H1 (cell line): ENCODE results near the gene PDE1A.

Experiments
- CBX5 ChIP-seq: fragments of 300-800, 300-1000 bp; sonication (generic); IDR thresholded peaks from 2 replicates; pipeline ENCODE4 v1.7.1; 2016; ENCODE audit warnings: antibody characterized with exemption, low read length, low read depth
- POLR2AphosphoS5 ChIP-seq: IDR thresholded peaks from 2 replicates; pipeline ENCODE4 v1.6.1; 2011; ENCODE audit warnings: low read depth, low read length
- RNF2 ChIP-seq: fragments of 200-900, 300-1000 bp; sonication (generic); IDR thresholded peaks from 2 replicates; pipeline ENCODE4 v1.7.1; 2016; ENCODE audit warnings: borderline replicate concordance, low read depth, mild to moderate bottlenecking, antibody characterized with exemption, low read length; ENCODE audit not compliant: poor library complexity, severe bottlenecking; ENCODE audit errors: missing control alignments
- SP4 ChIP-seq: IDR thresholded peaks from 2 replicates; pipeline ENCODE4 v1.6.1; 2012; ENCODE audit warnings: low read length, inconsistent platforms
- TAF1 ChIP-seq: IDR thresholded peaks from 2 replicates; pipeline ENCODE4 v1.6.1; 2011; ENCODE audit warnings: mild to moderate bottlenecking, low read depth, low read length
- TF ChIP-seq, protein P1 (sequence below), 3 experiments: IDR thresholded peaks; 1 replicate in 2 of 3; 2 replicates in 1 of 3; pipeline versions ENCODE4 v1.5.1 to v1.6.1; 2011; ENCODE audit warnings: low read length in 3 of 3, mild to moderate bottlenecking in 3 of 3, inconsistent platforms in 2 of 3, low read depth in 1 of 3, moderate library complexity in 1 of 3; ENCODE audit not compliant: insufficient read depth in 1 of 3; ENCODE audit errors: control extremely low read depth in 1 of 3
- TF ChIP-seq, protein P2 (sequence below): IDR thresholded peaks from 2 replicates; pipeline ENCODE4 v1.6.1; 2012; ENCODE audit warnings: inconsistent platforms

DNA sequence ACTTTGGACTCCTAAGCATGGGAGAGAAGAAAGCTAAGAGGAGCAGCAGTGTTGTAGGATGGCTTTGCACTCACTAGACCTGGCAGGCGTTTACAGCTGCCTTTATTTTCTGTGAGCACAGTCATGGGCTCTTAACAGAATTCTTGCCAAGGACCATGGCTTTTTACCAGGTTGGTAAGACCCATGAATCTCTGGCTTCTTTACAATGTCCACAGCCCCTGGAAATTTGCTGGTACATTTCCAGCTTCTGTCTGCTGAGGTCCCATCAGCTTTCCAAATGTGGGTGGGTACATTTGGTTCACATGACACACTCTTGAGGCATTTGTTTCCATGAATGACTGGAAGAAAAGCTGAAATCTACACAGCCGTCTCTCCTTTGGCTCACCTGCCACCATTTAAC, 278.5 kb downstream of the PDE1A start:
- TF ChIP-seq POLR2AphosphoS5 (no peak), RNF2 (no peak), CBX5 (no peak), TAF1 (no peak), SP4 (no peak)
- TF ChIP-seq, protein P1, sequence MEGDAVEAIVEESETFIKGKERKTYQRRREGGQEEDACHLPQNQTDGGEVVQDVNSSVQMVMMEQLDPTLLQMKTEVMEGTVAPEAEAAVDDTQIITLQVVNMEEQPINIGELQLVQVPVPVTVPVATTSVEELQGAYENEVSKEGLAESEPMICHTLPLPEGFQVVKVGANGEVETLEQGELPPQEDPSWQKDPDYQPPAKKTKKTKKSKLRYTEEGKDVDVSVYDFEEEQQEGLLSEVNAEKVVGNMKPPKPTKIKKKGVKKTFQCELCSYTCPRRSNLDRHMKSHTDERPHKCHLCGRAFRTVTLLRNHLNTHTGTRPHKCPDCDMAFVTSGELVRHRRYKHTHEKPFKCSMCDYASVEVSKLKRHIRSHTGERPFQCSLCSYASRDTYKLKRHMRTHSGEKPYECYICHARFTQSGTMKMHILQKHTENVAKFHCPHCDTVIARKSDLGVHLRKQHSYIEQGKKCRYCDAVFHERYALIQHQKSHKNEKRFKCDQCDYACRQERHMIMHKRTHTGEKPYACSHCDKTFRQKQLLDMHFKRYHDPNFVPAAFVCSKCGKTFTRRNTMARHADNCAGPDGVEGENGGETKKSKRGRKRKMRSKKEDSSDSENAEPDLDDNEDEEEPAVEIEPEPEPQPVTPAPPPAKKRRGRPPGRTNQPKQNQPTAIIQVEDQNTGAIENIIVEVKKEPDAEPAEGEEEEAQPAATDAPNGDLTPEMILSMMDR (IDR thresholded peaks at IDR 0.05; ENCODE audit: control extremely low read depth in 1 of 3, insufficient read depth in 1 of 3, low read depth in 1 of 3, low read length in 3 of 3), result no peak
- TF ChIP-seq, protein P2, sequence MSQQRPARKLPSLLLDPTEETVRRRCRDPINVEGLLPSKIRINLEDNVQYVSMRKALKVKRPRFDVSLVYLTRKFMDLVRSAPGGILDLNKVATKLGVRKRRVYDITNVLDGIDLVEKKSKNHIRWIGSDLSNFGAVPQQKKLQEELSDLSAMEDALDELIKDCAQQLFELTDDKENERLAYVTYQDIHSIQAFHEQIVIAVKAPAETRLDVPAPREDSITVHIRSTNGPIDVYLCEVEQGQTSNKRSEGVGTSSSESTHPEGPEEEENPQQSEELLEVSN, result no peak
